Stimulated activated CD4-positive, alpha-beta T cell treated with anti-CD3 and anti-CD28 coated beads, Interleukin-1b, Interleukin-23, amount 100 ng/mL, for 48 hours (primary cell): ENCODE results near the gene MYO6.

Experiments
- DNase-seq: peaks from one replicate; pipeline ENCODE4 v3.0.0-alpha.2; 2020

Gene MYO6

DNA sequence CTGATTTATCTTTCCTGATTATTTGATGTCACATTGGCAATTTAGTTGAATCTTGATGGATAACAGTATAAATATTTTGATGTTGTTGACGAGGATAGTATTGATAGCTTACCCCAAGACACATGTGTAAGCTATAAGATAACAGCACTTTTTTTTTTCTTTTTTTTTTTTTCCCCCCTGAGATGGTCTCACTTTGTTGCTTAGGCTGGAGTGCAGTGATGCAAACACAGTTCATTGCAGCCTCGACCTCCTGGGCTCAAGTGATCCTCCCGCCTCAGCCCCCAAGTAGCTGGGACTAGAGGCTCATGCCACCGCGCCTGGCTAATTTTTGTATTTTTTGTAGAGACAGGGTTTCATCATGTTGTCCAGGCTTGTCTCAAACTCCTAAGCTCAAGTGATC, 21.8 kb downstream of the MYO6 start:
- no peak for DNase-seq

DNA sequence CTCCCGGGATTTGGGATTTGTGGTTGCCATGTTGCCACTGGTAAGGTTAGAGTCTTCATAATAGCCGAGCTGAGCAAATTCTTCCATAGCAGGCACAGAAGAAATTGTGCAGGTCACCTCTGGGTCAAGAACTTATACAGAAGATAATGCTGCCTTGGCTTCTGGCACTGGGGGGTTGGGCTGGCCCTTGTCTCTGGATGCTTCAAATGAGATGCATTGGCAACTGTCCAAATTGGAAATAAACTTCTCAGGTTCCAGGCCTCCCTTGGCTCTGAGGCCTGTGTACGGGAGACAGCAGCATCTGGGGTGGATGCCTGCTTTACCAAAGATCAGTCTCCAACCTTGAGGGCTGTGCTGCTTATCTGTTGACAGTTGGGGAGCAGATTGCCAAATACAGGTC, 26.2 kb downstream of the MYO6 start:
- no peak for DNase-seq

DNA sequence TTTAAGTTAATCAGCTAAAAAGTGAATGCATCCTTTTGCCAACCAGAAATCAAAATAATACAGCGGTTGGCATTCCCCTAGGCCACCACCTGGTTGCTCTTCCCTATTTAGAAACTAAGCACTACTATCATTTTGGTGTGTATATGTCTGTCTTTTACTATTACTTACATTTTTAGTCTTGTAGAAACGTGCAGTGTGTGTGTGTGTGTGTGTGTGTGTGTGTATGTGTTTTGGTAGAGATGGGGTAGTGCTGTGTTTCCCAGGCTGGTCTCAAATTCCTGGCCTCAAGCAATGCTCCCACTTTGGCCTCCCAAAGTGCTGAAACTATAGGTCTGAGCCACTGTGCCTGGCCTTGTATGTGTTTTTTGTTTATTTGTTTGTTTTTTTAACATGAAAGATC, 27.4 kb downstream of the MYO6 start:
- DNase-seq, result no peak

DNA sequence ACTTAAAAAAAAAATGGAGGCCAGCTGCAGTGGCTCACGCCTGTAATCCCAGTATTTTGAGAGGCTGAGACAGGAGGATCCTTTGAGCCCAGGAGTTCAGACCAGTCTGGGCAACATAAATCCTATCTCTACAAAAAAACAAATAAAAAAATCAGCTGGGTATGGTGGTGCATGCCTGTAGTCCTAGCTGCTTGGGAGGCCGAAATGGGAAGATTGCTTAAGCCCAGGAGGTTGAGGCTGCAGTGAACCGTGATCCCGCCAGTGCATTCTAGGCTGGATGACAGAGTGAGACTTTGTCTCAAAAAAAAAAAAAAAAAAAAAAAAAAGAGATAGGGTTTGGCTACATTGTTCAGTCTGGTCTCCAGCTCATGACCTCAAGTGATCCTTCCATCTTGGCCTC, 29.7 kb downstream of the MYO6 start:
- no peak for DNase-seq

DNA sequence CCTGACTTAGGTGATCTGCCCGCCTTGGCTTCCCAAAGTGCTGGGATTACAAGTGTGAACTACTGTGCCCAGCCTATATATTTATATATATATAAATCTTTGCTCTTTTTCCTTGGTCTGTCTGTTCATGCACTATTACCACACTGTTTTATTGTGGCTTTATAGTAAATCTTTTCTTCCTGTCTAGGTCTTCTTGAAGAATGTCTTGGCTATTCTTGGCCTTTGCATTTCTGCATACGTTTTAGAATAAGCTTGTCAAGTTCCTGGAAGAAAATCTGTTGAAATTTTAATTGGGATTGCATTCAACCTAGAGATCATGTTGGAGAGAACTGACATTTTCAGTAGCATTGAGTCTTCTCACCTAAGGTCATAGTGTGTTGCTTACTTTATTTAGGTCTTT, 37.1 kb downstream of the MYO6 start:
- DNase-seq, result no peak

DNA sequence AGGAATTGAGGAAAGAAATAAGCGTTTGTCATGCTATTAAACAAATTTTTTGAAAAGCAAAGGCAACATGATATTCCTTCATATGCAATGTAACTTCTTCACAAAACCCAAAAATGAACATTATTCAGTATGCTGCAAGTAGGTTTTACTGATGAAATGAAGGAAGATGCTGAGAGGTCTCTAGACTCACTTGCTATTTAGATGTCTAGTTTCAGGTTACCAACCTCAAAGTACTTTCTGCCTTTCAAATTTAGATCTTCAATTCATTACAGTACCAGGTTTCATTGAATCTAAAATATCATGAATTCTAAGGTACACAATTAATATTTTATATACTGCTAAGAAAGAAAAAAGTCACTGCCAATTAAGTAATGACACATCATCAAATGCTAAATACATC, 39.9 kb downstream of the MYO6 start:
- no peak for DNase-seq

DNA sequence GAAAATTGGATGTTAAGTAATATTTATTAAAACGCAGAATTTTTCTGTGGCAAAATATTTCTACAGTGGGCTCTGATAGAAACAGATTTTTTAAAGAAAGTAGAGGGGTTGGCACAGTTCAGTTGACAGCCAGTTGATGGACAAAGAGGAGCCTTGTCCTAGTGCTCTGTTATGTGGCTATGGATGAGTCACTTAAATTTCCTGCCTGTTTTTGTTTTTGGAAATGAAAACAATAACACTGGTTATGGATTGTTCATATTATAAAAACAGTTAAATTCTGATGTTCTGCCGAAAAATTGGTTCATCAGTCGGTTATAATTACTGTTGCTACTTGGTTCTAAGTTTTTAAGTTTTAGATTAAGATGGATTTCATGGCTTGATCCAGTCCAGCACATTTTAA, 42.8 kb downstream of the MYO6 start:
- DNase-seq, result no peak

DNA sequence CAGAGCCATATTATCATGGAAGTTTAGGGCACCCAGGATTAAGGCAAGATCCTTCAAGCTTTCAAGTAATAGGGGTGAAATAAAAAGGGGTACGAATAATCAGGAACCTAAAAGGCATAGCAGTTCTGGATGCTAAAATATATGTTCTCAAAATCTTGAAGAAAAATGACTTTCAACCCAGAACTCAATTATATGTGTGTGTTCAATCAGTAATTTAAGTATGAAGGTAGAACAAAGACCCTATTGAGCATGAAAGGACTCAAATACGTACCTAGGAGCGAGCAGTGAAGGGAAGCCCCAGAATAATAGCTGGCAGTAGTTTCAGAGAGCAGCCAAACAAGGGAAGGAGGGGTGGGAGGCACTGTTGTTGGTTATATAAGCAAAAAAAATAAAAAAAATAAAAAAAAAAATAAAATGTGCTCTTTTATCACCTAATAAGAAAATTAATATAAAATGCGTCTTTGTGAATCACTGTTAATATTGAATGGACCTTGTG, 45.4 kb downstream of the MYO6 start:
- no peak for DNase-seq

DNA sequence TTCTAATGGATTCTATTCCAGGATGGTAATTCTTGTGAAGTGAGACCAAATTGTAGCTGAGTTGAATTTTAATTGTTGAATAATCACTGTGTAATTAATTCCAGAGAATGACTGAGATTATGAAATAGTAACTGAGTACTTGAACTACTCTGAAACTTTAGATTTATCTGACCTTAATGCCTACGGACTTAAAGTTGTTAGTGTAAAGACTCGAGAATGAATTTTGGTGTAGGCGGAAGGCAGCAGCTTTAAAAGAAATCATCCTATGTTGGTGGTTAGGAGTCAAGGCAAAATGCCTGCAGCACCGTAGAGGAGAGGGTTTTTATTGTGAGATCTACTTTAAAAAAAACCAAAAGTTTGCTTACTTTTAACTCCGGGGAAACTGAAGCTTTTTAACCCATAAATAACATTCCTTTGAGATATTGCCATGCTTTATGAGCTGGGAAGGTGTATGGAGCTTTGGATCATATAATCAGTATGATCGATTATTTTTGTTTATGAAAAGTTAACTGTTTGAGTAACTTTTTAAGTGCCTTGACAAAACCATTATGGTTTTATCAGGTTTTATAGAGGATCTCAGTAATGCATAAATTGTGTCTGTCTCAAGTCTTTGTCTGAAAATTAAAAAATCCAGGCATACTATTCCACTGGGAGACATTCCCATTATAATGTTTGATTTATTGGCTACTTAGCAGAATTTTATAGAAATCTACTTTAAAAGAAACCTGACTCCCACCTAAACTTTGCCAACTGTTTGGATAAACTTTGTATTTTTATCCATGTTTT, 46.1 kb downstream of the MYO6 start:
- DNase-seq, result no peak

DNA sequence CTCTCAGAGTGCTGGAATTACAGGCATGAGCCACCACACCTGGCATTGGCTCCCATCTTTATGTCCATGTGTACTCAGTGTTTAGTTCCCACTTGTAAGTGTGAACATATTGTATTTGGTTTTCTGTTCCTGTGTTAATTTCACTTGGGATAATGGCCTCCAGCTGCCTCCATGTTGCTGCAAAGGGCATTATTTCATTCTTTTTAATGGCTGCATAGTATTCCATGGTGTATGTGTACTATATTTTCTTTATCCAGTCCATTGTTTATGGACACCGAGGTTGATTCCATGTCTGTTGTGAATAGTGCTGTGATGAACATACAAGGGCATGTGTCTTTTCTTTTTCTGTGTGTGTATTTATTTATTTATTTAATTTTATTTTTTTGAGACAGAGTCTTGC, 47.7 kb downstream of the MYO6 start:
- no peak for DNase-seq

DNA sequence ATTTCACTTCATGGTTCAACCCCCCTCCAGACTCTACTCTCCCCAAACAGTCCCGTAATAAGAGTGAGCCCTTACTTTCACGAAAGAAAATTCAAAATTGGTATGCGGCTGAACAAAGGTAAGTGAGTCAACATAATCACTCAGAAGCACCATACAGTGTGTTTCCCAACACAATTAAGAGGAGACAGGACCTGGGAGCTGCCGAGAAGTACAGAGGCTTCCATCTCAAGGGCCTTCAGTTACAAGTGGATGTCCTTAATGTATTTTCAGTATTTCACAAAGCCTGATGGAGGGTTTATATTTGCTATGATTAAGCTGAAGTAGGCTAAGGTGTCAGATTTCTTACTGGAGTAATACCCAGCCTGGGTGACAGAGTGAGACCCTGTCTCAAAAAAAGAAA, 51.1 kb downstream of the MYO6 start:
- DNase-seq, result no peak

DNA sequence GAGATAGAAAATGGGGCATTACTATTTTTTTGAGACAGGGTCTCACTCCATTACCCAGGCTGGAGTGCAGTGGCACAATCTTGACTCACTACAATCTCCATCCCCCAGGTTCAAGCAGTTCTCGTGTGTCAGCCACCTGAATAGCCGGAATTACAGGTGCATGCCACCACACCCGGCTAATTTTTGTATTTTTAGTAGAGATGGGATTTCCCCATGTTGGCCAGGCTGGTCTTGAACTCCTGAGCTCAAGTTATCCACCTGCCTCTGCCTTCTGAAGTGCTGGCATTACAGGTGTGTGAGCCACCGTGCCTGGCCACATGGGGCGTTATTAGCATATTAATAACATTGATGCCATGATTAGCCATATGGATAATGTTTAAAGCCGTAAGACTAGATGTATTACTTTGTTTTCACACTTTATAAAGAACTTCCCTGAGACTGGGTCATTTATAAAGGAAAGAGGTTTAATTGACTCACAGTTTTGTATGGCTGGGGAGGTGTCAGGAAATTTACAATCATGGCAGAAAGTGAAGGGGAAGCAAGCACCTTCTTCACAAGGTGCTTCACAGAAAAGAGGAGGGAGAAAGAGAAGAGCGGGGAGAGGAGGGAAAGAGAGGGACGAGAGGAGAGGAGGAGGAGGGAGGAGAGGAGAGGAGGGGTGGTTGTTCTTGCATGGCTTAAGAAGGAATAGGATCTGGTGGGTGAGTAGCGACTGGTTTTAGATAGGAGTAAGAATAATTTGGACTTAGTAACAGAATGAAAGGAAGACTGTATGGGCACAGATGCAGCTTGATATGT, 51.9 kb downstream of the MYO6 start:
- no peak for DNase-seq

DNA sequence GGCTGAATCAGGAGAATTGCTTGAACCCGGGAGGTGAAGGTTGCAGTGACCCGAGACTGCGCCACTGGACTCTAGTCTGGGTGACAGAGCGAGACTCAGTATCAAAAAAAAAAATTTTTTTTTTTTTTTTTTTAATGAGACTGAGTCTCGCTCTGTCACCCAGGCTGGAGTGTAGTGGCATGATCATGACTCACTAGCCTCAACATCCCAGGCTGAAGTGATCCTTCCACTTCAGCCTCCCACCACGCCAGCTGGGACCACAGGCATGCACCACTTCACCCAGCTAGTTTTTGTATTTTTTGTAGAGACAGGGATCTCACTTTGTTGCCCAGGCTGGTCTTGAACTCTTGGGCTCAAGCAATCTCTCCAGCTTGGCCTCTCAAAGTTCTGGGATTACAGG, 53.3 kb downstream of the MYO6 start:
- no peak for DNase-seq

DNA sequence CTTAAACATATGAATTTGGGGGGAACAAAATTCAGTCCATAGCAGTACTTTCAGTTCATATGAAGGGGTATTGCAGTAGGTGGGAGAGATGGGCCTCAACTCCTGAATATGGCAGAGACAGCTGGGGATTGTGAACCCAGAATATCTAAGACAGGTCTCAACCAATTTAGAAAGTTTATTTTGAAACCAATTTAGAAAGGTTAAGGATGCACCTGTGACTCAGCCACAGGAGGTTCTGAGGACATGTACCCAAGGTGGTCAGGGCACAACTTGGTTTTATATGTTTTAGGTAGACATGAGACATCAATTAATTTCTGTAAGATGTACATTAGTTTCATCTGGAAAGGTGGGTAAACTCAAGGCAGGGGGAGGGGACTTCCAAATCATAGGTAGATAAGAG, 59.5 kb downstream of the MYO6 start:
- no peak for DNase-seq

DNA sequence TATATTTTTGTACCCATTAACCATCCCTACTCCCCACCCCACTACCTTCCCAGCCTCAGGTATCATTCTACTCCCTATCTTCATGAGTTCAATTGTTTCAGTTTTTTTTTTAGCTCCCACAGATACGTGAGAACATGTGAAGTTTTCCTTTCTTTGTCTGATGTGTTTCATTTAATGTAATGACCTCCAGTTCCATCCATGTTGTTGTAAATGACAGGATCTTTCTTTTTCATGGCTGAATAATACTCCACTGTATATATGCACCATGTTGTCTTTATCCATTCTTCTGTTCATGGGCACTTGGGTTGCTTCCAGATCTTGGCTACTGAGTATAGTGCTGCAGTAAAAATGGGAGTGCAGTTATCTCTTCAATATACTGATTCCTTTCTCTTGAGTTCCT, 63.5 kb downstream of the MYO6 start:
- no peak for DNase-seq

DNA sequence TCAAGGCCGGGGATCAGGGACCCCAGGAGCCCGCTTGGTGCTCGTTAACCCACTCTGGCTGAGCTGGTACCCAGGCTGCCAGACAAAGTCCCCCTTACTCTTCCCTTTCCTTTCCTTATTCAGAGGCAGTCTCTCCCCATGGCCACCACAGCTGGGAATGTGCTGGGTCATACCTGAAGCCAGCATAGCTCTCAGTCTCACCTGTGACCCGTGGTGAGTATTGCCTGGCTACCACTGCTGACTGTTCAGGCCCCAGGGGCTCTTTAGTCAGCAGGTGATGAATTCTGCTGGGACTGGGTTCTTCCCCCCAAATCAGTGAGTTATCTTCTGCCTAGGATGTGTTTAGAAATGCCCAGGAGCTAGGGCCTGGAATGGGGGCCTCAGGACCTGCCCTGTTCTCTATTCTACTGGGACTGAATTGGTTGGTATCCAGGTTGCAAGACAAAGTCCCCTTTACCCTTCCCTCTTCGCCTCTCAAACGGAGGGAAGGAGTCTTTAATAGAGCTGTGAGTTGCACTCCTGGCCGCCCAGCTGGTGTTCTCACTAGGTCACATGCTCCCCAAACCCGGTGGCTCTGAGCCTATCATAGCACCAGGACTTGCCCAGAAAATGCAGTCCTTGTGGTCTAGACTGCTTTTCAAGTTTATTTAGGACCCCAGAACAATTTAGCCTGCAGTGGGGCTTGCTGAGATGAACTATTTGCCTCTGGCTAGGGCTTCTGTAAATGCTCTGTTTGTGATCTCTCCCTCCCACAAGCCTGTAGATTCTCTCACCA, 64.6 kb downstream of the MYO6 start:
- DNase-seq, result no peak

DNA sequence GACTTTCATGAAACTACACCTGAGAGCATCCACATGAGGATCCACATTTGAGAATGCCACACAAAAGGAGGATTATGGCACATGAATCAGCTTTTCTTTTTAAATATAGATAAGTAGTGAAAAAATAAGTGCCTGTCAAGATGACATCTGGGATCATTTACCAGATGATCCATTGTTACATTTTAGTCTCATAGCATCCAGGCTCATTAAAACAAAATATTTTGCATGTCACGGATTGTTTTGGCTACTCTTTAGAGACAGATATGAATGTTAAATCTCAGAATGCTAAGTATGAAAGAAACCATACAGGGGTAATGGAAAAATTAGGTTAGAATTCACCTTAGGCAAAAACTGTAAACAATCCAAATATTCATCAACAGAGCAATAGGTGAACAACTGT, 66.7 kb downstream of the MYO6 start:
- DNase-seq, result no peak

DNA sequence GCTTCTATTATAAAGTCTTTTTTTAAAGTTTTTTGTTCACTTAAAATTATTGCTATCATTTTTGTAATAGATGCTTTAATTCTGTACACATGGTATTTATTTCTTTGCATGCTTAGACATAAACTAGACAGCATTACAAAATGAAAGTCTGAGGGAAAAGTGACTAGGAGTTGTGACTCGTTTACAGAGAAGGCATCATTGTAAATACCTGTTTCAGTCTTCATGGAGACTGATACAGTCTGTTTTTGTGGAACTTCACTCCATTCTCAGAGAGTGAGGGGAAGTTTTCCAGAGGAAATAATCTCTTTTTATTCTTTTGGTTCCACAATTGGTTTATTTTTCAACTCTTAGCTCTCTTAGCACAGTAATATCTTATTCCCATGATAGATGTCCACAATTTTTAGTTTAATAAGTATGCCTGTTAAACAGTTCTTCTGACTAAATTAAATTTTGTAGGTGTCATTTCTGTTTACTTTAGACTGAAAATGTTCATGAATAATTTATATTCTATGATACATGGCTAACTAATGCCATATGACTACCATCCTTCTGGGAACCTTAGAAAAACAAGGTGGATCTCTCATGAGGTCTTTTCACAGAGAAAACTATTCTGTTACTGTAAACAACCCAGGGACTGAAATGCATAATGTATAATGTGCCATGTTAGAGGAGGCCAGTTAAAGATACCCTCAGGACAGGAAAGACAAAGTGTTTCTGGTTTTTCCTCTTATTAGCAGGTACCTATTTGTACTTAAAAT, 69.2 kb downstream of the MYO6 start:
- DNase-seq, result no peak

DNA sequence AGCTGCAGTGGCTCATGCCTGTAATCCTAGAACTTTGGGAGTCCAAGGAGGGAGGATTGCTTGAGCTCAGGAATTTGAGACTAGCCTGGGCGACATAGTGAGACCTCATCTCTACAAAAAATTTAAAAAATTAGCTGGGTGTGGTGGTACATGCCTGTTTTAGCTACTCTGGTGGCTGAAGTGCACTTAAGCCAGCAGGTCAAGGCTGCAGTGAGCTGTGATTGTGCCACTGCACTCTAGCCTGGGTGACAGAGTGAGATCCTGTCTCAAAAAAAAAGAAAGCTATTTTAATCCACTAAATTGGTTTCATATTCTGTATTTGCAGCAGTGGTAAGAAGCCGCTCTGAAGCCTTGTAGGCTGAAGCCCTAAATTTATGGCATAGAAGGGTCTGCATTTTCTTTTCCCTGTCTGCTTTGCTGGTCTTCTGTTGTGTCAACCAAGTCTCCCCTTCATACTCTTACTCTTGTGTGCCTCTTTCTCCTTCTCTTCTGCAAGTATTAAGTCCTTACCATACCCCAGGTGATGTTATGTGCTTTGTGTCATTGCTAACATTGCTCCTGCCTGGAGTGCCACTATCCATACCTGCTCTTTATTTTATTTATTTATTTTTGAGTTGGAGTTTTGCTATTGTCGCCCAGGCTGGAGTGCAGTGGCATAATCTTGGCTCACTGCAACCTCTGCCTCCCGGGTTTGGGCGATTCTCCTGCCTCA, 70.9 kb downstream of the MYO6 start:
- DNase-seq, result no peak

DNA sequence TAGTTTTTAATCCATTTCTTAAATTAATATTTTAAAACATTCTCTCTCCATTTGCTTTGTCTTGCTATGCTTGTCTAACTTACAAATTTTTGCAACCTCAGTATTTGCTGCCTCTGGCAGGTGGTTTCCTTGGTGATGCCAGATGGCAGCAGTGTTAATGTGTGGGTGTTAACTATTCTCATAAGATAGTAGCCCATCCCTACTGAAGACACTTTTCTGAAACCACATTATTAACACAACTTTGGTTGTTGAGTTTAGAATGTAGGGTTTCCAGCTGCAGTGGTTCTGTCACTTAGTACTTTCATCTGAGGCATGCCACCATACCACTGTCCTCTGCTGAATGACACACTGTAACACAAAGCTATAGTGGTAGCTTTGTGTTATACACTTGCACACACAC, 75.1 kb downstream of the MYO6 start:
- no peak for DNase-seq

DNA sequence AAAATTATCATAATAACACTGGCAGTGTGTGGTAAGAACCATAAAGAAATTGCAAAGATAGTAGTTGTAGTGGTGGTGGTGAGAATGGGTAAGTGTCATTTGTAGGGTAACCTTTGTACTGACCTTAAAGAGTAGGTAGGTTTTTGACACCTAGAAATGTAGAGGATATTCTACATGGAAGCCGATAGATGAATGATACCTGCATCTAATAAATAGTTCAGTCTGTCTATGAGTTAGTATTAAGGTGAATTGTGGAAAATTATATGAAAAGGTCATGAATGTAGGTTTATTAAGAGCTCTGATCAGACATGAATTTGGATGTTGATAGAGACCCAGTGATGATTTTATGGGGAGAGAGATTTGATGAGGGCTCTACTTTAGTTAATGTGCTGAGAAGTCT, 78.1 kb downstream of the MYO6 start:
- DNase-seq, result no peak
